ENCODE measurements around the gene FLNC. TPM values are rescaled to one million over a fixed set of nuclear protein-coding genes. Genes with fewer than 3 reads are reported as not detected.

Gene FLNC
- polyA plus RNA-seq, 1 of the 3 experiments (the other 2 are of a cell fraction), result 43.7 TPM

GRCh38 chr7:128788446-128789412, 41.5 kb upstream of the FLNC start:
- Histone ChIP-seq H3K36me3 (replicated peaks in 1 of 2; ENCODE audit: control insufficient read depth in 1 of 2, insufficient read depth in 2 of 2, low read length in 1 of 2) (no peaks in the 10 kb centered on the region), H3K79me2 (ENCODE audit: insufficient read depth) (0 out of 2 replicates have a peak, but pooled peaks cover 3% of the 10 kb centered on the region), H3F3A (replicated peaks; ENCODE audit: insufficient read depth) (peaks cover 13% of the 10 kb centered on the region), H4K20me1 (ENCODE audit: insufficient read depth) (no peaks in the 10 kb centered on the region), H3K27ac (ENCODE audit: low read depth in 2 of 2, low read length in 1 of 2) (no peak overlapping the region), H3K4me3 (ENCODE audit: low read depth in 2 of 2, low read length in 1 of 2) (no peak overlapping the region), H3K9ac (no peak overlapping the region), H3K27me3 (ENCODE audit: insufficient read depth) (no peaks in the 10 kb centered on the region), H3K4me2 (no peak overlapping the region), H3K9me3 (no peaks in the 10 kb centered on the region), H3K9me2 (no peaks in the 10 kb centered on the region), H2AFZ (ENCODE audit: low read depth) (no peak overlapping the region), H3K4me1 (ENCODE audit: control insufficient read depth in 1 of 2, insufficient read depth in 2 of 2, low read depth in 1 of 2, low read length in 1 of 2) (peaks cover 9 to 19% of the 10 kb centered on the region in 2 experiments)
- WGBS (ENCODE audit: low lambda C conversion rate), result 87% methylated on average over 9 of the region's 9 CpGs
- no peak for DNase-seq
- ChIA-PET CTCF (interaction anchor here (0.8 to 1.2 kb wide), 3 partner anchors 11 to 331 kb away, joined by 3 to 5 read pairs (median 3); no protein-coding TSS in a partner anchor), POLR2A (no interaction called here)
- TF ChIP-seq PBX3 (IDR thresholded peaks at IDR 0.05) (no peak), SMC3 (IDR thresholded peaks at IDR 0.05; ENCODE audit: low read depth, low read length) (no peak), CTCF (IDR thresholded peaks at IDR 0.05) (no peak), NFIC (IDR thresholded peaks at IDR 0.05; ENCODE audit: borderline replicate concordance) (no peak), EP300 (IDR thresholded peaks at IDR 0.05; ENCODE audit: borderline replicate concordance in 1 of 2, low read depth in 1 of 2, low read length in 1 of 2) (no peak), RFX5 (IDR thresholded peaks at IDR 0.05; ENCODE audit: low read length) (no peak), ZBTB33 (IDR thresholded peaks at IDR 0.05; ENCODE audit: borderline replicate concordance, low read depth) (no peak), GABPA (IDR thresholded peaks at IDR 0.05; ENCODE audit: low read depth) (no peak)

Data from SK-N-SH (cell line).